HL-60 (cell line): ENCODE data around the gene AKAP14.

Experiments
- GABPA ChIP-seq: IDR thresholded peaks from 2 replicates; pipeline ENCODE4 v1.6.1; 2012; ENCODE audit warnings: low read depth
- POLR2AphosphoS5 ChIP-seq: IDR thresholded peaks from 2 replicates; pipeline ENCODE4 v1.6.1; 2012; ENCODE audit warnings: low read depth
- SPI1 ChIP-seq: IDR thresholded peaks from 2 replicates; pipeline ENCODE4 v1.6.1; 2012; ENCODE audit warnings: low read depth, mild to moderate bottlenecking, borderline replicate concordance
- TF ChIP-seq, protein P1 (sequence below): IDR thresholded peaks from one replicate; pipeline ENCODE4 v1.5.1; 2011; ENCODE audit warnings: low read length, control low read depth, inconsistent platforms; ENCODE audit not compliant: insufficient read depth
- TF ChIP-seq, protein P2 (sequence below): IDR thresholded peaks from 2 replicates; pipeline ENCODE4 v1.6.1; 2012; ENCODE audit warnings: low read depth; ENCODE audit not compliant: insufficient replicate concordance

DNA sequence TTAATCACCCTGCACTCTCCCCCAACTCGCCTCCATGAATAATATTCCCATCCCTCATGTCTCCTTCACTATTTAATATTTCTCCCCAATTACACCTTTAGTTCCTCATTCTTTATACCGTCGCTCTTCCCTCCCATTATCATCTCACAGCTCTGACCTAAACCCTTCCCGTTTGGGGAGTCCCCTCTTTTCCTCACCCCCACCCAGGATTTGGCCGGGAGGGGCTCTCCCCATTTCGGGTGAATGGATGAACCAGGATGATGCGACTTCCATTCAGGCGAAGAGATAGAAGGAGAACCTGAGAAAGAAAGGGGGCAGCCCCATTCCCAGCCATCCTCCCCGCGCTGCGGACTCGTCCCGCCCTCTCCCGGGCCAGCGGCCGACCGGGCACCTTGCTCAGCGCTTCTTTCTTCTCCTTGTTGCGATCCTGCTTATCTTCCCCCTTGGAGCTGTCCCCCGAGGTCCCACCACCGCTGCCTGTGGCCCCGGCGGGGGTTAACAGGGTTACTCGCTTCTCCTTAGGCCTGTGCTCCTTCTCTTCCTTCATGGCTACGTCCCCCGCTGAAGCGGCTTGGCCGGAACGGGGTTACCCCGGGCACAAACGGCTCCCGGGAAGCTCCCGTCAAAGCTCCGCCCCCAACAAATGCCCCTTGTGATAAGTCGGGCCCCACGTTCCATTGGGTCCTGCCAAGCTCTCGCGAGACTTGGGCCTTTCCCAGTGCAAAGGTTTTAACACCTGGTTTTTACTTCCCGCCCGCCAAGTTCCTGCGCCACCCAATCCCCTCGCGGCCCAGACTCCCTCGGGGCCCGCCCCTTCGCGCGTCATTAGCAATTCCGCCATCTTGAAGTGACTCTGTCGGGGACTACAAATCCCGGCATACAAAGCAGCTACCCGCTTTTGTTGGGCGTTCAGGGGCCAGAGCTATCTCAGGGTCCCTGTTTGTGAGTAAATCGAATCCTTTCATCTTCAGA is 43.0 kb upstream of the AKAP14 start, which contains the start of gene UPF3B:
- TF ChIP-seq, protein P1, sequence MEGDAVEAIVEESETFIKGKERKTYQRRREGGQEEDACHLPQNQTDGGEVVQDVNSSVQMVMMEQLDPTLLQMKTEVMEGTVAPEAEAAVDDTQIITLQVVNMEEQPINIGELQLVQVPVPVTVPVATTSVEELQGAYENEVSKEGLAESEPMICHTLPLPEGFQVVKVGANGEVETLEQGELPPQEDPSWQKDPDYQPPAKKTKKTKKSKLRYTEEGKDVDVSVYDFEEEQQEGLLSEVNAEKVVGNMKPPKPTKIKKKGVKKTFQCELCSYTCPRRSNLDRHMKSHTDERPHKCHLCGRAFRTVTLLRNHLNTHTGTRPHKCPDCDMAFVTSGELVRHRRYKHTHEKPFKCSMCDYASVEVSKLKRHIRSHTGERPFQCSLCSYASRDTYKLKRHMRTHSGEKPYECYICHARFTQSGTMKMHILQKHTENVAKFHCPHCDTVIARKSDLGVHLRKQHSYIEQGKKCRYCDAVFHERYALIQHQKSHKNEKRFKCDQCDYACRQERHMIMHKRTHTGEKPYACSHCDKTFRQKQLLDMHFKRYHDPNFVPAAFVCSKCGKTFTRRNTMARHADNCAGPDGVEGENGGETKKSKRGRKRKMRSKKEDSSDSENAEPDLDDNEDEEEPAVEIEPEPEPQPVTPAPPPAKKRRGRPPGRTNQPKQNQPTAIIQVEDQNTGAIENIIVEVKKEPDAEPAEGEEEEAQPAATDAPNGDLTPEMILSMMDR: no peak
- TF ChIP-seq, protein P2, sequence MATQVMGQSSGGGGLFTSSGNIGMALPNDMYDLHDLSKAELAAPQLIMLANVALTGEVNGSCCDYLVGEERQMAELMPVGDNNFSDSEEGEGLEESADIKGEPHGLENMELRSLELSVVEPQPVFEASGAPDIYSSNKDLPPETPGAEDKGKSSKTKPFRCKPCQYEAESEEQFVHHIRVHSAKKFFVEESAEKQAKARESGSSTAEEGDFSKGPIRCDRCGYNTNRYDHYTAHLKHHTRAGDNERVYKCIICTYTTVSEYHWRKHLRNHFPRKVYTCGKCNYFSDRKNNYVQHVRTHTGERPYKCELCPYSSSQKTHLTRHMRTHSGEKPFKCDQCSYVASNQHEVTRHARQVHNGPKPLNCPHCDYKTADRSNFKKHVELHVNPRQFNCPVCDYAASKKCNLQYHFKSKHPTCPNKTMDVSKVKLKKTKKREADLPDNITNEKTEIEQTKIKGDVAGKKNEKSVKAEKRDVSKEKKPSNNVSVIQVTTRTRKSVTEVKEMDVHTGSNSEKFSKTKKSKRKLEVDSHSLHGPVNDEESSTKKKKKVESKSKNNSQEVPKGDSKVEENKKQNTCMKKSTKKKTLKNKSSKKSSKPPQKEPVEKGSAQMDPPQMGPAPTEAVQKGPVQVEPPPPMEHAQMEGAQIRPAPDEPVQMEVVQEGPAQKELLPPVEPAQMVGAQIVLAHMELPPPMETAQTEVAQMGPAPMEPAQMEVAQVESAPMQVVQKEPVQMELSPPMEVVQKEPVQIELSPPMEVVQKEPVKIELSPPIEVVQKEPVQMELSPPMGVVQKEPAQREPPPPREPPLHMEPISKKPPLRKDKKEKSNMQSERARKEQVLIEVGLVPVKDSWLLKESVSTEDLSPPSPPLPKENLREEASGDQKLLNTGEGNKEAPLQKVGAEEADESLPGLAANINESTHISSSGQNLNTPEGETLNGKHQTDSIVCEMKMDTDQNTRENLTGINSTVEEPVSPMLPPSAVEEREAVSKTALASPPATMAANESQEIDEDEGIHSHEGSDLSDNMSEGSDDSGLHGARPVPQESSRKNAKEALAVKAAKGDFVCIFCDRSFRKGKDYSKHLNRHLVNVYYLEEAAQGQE: no peak
- TF ChIP-seq POLR2AphosphoS5 (peak; percentile 65), GABPA (no peak), SPI1 (no peak)
